ENCODE data around the gene ISG20L2. TPM values are rescaled to one million over a fixed set of nuclear protein-coding genes. Genes with fewer than 3 reads are reported as not detected.

Gene ISG20L2
- total RNA-seq, 1 experiment from 2014 or later = 33.2 TPM

DNA sequence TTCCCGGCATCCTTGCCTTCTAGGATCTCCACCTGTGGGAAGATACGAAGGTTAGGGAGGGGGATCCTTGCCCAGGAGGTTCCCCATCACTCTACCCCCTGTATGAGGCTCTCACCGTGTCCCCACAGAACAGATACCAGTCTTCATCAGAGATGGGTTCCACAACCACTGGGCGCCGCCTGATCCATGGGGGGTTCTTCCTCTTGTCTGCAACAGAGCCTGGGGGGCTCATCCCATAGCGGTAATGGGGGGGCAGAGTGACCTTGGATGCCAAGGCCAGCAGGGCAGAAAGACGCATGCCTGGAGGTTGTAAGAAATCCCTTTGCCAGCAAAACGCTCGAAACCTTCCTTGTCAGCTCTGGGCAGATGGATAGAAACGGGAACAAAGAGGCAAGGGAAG is 9.8 kb upstream of the ISG20L2 start:
- ChIA-PET CTCF (no interaction called here), POLR2A (ENCODE audit: unreplicated experiment) (no interaction called here)
- no peak for DNase-seq
- Histone ChIP-seq H3K79me2 (ENCODE audit: low read depth) (peaks cover 27% of the 10 kb centered on the region), H4K20me1 (ENCODE audit: insufficient read depth) (no peaks in the 10 kb centered on the region), H3K9me3 (ENCODE audit: insufficient read depth, low read depth) (no peaks in the 10 kb centered on the region), H3F3A (ENCODE audit: insufficient read depth, low read depth) (peaks cover 44% of the 10 kb centered on the region), H3K4me3 (no peak overlapping the region), H2AFZ (no peak overlapping the region), H3K27ac (no peak overlapping the region), H3K4me1 (replicated peaks; ENCODE audit: insufficient read depth) (peaks cover 10% of the 10 kb centered on the region), H3K36me3 (ENCODE audit: low read depth) (0 out of 2 replicates have a peak, but pooled peaks cover 6% of the 10 kb centered on the region), H3K27me3 (ENCODE audit: insufficient read depth, low read depth) (no peaks in the 10 kb centered on the region), H3K4me2 (no peak overlapping the region), H3K9me2 (ENCODE audit: insufficient read depth) (no peaks in the 10 kb centered on the region)
- intact Hi-C loops (cut with micrococcal nuclease; ENCODE audit: unreplicated experiment) = no loop called here
- TF ChIP-seq, protein P1, sequence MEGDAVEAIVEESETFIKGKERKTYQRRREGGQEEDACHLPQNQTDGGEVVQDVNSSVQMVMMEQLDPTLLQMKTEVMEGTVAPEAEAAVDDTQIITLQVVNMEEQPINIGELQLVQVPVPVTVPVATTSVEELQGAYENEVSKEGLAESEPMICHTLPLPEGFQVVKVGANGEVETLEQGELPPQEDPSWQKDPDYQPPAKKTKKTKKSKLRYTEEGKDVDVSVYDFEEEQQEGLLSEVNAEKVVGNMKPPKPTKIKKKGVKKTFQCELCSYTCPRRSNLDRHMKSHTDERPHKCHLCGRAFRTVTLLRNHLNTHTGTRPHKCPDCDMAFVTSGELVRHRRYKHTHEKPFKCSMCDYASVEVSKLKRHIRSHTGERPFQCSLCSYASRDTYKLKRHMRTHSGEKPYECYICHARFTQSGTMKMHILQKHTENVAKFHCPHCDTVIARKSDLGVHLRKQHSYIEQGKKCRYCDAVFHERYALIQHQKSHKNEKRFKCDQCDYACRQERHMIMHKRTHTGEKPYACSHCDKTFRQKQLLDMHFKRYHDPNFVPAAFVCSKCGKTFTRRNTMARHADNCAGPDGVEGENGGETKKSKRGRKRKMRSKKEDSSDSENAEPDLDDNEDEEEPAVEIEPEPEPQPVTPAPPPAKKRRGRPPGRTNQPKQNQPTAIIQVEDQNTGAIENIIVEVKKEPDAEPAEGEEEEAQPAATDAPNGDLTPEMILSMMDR (conservative IDR thresholded peaks at IDR 0.05) = no peak
- TF ChIP-seq EZH2 (IDR thresholded peaks at IDR 0.05; ENCODE audit: low read depth) = no peak
- BruUV-seq (replicated peaks) = no TSS peak

DNA sequence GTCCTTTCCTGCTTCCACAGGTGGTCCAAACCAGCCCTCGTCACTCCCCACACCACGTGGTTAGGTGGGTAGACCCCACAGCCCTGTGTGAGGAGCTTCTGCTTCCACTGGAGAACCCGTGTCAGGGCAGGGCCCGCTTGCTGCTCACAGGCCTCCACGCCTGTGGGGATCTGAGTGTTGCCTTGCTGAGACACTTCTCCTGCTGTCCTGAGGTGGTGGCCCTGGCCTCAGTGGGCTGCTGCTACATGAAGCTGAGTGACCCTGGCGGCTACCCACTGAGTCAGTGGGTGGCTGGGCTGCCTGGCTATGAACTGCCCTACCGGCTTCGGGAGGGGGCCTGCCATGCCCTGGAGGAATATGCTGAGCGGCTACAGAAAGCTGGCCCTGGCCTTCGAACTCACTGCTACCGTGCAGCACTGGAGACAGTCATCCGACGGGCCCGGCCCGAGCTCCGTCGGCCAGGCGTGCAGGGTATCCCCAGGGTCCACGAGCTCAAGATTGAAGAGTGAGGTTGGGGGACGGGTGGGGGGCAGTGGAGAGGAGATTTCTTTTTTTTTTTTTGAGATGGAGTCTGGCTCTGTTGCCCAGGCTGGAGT is 5.5 kb upstream of the ISG20L2 start:
- Histone ChIP-seq H3K36me3 (ENCODE audit: low read depth) (peaks cover 4% of the 10 kb centered on the region; the same call in 1 of the 2 replicates), H3K27ac (no peak overlapping the region), H3K79me2 (ENCODE audit: low read depth) (peaks cover 18% of the 10 kb centered on the region), H3K4me3 (no peak overlapping the region), H4K20me1 (ENCODE audit: insufficient read depth) (no peaks in the 10 kb centered on the region), H3K9me3 (ENCODE audit: insufficient read depth, low read depth) (no peaks in the 10 kb centered on the region), H3K27me3 (ENCODE audit: insufficient read depth, low read depth) (no peaks in the 10 kb centered on the region), H2AFZ (no peak overlapping the region), H3F3A (ENCODE audit: insufficient read depth, low read depth) (peaks cover 45% of the 10 kb centered on the region; the same call in 1 of the 2 replicates), H3K9me2 (ENCODE audit: insufficient read depth) (no peaks in the 10 kb centered on the region), H3K4me2 (no peak overlapping the region), H3K4me1 (replicated peaks; ENCODE audit: insufficient read depth) (peaks cover 8% of the 10 kb centered on the region)
- no peak for DNase-seq
- intact Hi-C loops (cut with micrococcal nuclease; ENCODE audit: unreplicated experiment) = no loop called here
- CTCF ChIA-PET = no interaction called here
- POLR2A ChIA-PET (ENCODE audit: unreplicated experiment) = interaction anchor here (0.5 to 0.6 kb wide), 2 partner anchors 18 to 64 kb away, joined by 3 to 9 read pairs; no protein-coding TSS in a partner anchor
- TF ChIP-seq EZH2 (IDR thresholded peaks at IDR 0.05; ENCODE audit: low read depth) = no peak
- TF ChIP-seq, protein P1 (conservative IDR thresholded peaks at IDR 0.05) = no peak
- BruUV-seq (replicated peaks) = no TSS peak

DNA sequence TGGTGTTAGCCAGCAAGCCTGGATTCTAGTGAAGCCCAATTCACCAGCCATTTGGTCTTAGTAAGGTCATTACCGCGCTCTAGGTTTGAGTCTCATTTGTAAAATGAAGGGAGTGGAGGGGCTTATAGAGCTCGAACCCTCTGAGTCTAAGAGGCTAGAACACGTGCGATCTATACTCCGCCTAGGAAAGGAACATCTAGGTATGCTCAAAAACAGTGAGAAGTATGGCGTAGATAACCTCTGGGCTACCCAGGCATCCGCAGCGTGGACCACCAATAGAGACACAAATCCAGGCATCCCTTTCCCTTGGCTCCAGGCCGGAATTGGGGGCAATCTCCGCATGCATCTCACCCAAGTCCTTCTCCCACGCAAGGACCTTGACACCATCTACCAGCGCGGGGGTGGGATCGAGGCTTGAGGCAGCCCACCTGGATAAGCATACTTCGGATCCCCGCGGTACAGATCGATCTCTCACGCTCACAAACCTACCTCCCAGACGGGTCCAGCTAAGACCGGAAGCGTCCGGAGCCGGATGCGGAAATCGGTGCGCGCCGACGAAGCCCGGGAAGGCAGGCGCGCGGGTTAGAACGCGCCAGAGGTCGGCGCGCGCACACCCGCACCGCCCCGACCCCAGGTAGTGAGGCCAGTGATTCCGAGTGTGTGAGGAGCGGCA is 504 bp downstream of the ISG20L2 start, which contains the start of gene METTL25B:
TSS of gene METTL25B (plus strand) at position 544 of the 673 bp plus-strand sequence. CDS start 636 bp downstream, outside the sequence.
- H3K9me3 ChIP-seq (ENCODE audit: insufficient read depth, low read depth) = no peaks in the 10 kb centered on the region
- no TSS peak for BruUV-seq (replicated peaks)
- peaks cover 25% of the 10 kb centered on the region for H3K36me3 ChIP-seq (ENCODE audit: low read depth)
- POLR2A ChIA-PET (ENCODE audit: unreplicated experiment) = interaction anchor here (0.5 to 1.0 kb wide), 12 partner anchors 13 to 192 kb away, joined by 3 to 9 read pairs (median 4); partner anchors contain the start of genes CRABP2 and PRCC
- peaks cover 68% of the 10 kb centered on the region for H3K79me2 ChIP-seq (ENCODE audit: low read depth)
- H3K4me3 ChIP-seq = peak within 1 kb of the TSS; percentile 90
- DNase-seq = peak; percentile 62 to 79
- intact Hi-C loops (cut with micrococcal nuclease; ENCODE audit: unreplicated experiment) = loop anchor here (1.0 kb wide), 2 partner anchors 23 to 39 kb away; partner anchors contain the start of genes HDGF and PRCC
- CTCF ChIA-PET = interaction anchor here (0.7 to 4.5 kb wide), 3 partner anchors 13 to 133 kb away, joined by 3 to 63 read pairs (median 7); partner anchors contain the start of gene MRPL24
- H3K27me3 ChIP-seq (ENCODE audit: insufficient read depth, low read depth) = no peaks in the 10 kb centered on the region
- peak within 1 kb of the TSS; percentile 90 for H2AFZ ChIP-seq
- peaks cover 35% of the 10 kb centered on the region for H4K20me1 ChIP-seq (ENCODE audit: insufficient read depth)
- peak within 1 kb of the TSS; percentile 94 for H3K4me2 ChIP-seq
- H3K4me1 ChIP-seq (replicated peaks; ENCODE audit: insufficient read depth) = peaks cover 30% of the 10 kb centered on the region
- no peaks in the 10 kb centered on the region for H3K9me2 ChIP-seq (ENCODE audit: insufficient read depth)
- peak within 1 kb of the TSS; percentile 46 for H3K27ac ChIP-seq
- H3F3A ChIP-seq (ENCODE audit: insufficient read depth, low read depth) = peaks cover 53% of the 10 kb centered on the region
- TF ChIP-seq, protein P1 (conservative IDR thresholded peaks at IDR 0.05) = no peak
- no peak for TF ChIP-seq EZH2 (IDR thresholded peaks at IDR 0.05; ENCODE audit: low read depth)
